NB4 (cell line): ENCODE measurements around the gene EVX1.

Source experiments
- DNase-seq: peaks from one replicate; pipeline ENCODE4 v3.0.0; 2010; ENCODE audit warnings: low read depth
- H3K4me3 ChIP-seq: one replicate; pipeline ENCODE4 v1.5.1; 2011; ENCODE audit warnings: mild to moderate bottlenecking, low read depth, low read length, moderate library complexity
- MYC ChIP-seq: IDR thresholded peaks from 2 replicates; pipeline ENCODE4 v1.6.1; 2011; ENCODE audit warnings: low read depth, low read length
- POLR2A ChIP-seq: IDR thresholded peaks from 2 replicates; pipeline ENCODE4 v1.6.1; 2011; ENCODE audit warnings: mild to moderate bottlenecking; ENCODE audit not compliant: insufficient read length; ENCODE audit errors: extremely low read depth
- TF ChIP-seq, protein P1 (sequence below): IDR thresholded peaks from one replicate; pipeline ENCODE4 v1.5.1; 2012; ENCODE audit warnings: low read depth, low read length
- TF ChIP-seq, protein P2 (sequence below): IDR thresholded peaks from 2 replicates; pipeline ENCODE4 v1.6.1; 2011; ENCODE audit warnings: low read depth, low read length

Gene EVX1

DNA sequence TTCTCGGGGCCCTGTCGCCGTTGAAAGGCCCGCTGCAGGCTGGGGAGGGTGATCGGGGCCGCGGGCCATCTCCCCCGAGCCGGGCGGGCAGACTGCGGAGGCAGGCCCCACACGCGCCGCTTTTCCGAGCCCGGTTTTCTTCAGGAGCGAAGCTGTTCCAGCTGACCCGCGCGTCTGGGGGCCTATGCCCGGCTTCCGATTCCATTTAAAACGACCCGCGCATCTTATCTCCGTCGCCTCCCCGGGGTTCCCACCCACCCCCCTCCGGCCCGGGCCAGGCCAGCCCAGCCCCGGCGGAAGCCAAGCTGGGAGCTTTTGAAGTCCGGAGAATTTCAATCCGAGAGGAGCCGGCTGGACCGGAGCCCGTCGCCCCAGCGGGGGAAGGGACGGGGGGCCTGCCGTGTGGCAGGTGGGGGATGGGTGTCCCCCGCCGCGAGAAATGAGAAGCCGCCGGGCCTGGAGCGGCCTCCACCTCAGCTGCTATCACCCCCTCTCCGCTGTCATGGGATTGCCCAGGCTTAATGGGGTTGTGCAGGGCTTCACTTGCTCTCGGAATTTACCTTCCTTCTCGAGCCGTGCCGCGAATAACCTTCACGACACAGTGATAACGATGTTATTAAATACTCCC, 3.1 kb upstream of the EVX1 start:
- H3K4me3 ChIP-seq: no peak overlapping the region
- DNase-seq: no peak
- TF ChIP-seq, protein P1, sequence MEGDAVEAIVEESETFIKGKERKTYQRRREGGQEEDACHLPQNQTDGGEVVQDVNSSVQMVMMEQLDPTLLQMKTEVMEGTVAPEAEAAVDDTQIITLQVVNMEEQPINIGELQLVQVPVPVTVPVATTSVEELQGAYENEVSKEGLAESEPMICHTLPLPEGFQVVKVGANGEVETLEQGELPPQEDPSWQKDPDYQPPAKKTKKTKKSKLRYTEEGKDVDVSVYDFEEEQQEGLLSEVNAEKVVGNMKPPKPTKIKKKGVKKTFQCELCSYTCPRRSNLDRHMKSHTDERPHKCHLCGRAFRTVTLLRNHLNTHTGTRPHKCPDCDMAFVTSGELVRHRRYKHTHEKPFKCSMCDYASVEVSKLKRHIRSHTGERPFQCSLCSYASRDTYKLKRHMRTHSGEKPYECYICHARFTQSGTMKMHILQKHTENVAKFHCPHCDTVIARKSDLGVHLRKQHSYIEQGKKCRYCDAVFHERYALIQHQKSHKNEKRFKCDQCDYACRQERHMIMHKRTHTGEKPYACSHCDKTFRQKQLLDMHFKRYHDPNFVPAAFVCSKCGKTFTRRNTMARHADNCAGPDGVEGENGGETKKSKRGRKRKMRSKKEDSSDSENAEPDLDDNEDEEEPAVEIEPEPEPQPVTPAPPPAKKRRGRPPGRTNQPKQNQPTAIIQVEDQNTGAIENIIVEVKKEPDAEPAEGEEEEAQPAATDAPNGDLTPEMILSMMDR: no peak

DNA sequence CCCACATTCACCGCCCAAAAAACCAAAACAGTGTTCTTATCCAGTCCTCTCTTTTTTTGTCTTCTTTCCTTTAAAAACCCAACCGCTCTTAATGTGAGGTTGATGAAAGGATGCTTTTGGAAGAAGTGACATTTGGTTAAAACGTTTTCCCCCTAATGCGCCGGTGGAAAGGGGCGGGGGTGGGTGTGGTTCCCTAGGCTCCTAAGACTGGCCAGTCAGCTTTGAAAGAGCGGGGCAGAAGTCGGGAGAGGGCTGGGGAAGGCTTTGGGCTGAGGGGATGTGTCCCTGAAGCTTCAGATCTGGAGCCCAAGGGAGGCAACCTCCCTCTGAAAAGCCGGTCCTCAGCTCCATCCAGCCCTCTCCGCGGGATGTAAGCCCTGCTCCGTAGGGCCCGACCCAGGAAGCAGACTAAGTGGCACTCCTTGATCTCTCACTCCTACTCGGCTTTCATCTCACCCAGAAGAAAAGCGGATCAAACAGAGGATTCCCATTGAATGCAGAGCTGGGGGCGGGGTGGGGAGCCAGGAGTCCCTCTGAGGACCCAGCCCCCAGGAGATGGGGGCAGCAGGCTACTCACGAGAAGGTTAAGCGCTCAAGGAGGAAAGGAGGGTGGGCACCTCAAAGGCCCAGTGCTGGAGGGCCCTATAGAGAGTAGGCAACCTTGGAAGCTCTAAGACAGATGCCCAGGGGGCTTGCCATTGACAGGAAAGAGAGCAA, 2.4 kb upstream of the EVX1 start:
- TF ChIP-seq MYC (no peak), POLR2A (no peak)
- no peak overlapping the region for H3K4me3 ChIP-seq
- DNase-seq: no peak

DNA sequence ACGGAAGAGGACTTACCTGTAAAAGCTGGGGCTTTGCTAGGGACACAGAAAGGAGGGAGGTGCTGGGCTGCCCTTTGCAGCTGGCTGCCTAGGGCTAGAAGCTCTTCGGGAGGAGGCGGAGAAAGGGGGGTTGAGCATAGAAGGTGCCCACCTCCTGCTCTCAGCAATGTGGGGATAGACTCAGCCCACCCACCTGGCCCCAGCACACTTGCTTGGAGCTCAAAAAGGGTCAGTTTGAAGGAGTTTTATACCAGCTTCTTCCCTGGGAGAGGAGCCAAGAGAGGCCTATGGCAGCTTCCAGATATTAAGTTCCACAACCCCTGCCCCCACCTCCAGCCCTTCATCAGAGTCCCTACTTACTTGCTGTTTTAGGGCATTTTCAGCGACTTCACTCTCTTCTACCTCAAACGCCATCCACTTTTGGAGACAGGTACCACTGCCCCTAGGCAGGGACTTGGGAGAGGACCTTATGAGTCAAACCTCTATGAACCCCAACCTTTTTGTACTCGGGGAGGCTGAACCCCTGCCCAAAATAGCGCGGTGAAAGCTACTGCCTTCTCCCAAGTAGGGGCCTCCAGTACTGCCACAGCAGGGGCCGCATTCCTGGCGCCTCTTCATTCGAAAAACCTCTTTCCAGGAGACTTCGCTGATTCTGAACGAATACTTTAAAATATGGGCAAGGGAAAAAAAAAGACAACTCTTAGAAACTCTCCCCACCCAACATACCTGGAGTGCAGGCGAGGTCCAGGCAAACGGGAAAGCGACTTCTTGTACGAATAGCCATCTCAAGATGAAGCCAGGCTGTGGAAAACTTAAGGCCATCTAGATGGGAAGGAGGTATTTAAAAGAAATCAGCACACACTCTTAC, 1.2 kb upstream of the EVX1 start:
- TF ChIP-seq POLR2A (no peak), MYC (no peak)
- TF ChIP-seq, protein P2, sequence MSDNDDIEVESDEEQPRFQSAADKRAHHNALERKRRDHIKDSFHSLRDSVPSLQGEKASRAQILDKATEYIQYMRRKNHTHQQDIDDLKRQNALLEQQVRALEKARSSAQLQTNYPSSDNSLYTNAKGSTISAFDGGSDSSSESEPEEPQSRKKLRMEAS: no peak
- TF ChIP-seq, protein P1: no peak
- no peak overlapping the region for H3K4me3 ChIP-seq
- no peak for DNase-seq

DNA sequence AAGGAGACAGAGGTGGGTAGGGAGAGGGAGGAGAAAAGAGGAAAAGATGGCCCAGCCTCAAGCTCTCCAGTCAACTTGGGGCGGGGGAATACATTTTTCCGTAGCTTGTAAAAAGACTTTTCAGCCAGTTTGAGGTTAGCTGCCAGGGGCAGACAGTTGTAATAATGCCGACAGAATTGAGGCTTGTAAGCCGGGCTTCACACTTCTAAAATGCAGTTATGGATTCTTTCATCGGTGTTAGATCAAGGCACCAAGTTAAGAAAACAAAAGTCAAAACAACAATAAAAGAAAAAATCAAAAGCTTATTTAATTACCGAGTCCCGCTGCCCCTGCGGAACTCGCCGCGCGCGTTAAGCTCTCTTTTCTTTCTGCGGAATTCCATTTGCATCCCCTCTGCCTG, 448 bp upstream of the EVX1 start:
- no peak overlapping the region for H3K4me3 ChIP-seq
- DNase-seq: no peak
- TF ChIP-seq, protein P2: no peak
- TF ChIP-seq, protein P1: no peak
- TF ChIP-seq POLR2A (no peak), MYC (no peak)

DNA sequence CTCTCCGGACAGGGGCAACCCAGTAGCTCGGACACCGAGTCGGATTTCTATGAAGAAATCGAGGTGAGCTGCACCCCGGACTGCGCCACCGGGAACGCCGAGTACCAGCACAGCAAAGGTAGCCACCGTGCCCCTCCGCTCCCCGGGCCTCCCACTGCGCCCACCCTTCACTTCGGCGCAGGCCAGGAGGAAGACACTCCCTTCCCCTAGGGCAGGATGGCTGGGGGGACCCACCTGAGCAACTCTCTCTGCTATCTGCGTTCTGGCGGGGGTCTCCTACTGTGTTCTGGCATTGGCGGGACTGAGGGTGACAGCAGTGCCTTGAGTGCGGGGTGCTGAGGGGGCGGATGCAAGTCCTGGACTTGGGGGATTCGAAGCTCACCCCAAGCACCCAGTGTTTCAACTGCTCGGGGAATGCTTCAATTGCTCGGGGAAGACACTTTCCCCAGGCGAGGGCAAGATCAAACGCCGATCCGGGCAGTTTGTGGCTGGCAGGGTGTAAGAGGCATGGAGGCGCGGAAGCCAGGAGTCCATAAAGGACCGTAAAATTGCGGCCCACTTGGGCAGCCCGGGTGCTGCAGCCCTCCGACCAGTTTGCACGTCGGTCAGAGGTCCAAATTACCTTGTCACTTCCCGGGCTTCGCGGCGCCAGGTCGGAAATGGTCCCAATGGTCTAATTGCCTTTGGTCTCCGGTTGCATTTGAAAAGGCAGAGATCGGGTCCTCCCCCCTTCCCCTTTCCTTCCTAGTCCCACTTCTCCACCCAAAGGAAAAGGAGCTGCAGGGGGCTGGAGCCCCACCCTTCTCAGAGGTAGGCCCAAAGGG, 950 bp downstream of the EVX1 start:
- H3K4me3 ChIP-seq: no peak overlapping the region
- no peak for DNase-seq
- TF ChIP-seq MYC: no peak
- TF ChIP-seq, protein P1: no peak
- no peak for TF ChIP-seq POLR2A
- TF ChIP-seq, protein P2: no peak
